IMR-90 (cell line): ENCODE measurements around the gene NTRK3. TPM values are rescaled to one million over a fixed set of nuclear protein-coding genes. Genes with fewer than 3 reads are reported as not detected.

Experiments used
- ATAC-seq: fragments of 200-7000 bp; cut with Tn5 transposase; 2 replicates; pipeline ENCODE4 v1.9.1; 2020; ENCODE audit warnings: low read depth, mild to moderate bottlenecking, moderate library complexity
- BruUV-seq: library from RNA; stranded (reverse); fragments of 400-500 nt; replicated peaks from 2 replicates; lab custom pipeline; 2021; lab: Mats Ljungman, UMichigan
- CTCF ChIA-PET: fragments of 300-600 bp; formaldehyde crosslinking; extraction: SDS; loops from one replicate; lab custom pipeline; 2021; ENCODE audit warnings: antibody characterized with exemption; lab: Yijun Ruan, JAX
- POLR2A ChIA-PET: fragments of 300-600 bp; sonication (Branson Sonifier 250); formaldehyde crosslinking; loops from one replicate; lab custom pipeline; 2022; ENCODE audit warnings: antibody characterized with exemption; ENCODE audit not compliant: unreplicated experiment; lab: Charles Lee
- DNase-seq: peaks from one replicate; pipeline ENCODE4 v3.0.0; 2013
- H2AFZ ChIP-seq: replicated peaks from 2 replicates; pipeline ENCODE3; 2013; ENCODE audit warnings: low read length, mild to moderate bottlenecking; ENCODE audit not compliant: poor library complexity
- H2AK5ac ChIP-seq: 2 replicates; pipeline ENCODE4 v1.6.1; 2013; ENCODE audit warnings: low read depth, low read length, inconsistent platforms
- H2AK9ac ChIP-seq: replicated peaks from 2 replicates; pipeline ENCODE3; 2013; ENCODE audit warnings: mild to moderate bottlenecking, low read depth, low read length, moderate library complexity; ENCODE audit not compliant: poor library complexity
- H2BK120ac ChIP-seq: 2 replicates; pipeline ENCODE4 v1.6.1; 2013; ENCODE audit warnings: low read depth, low read length, inconsistent platforms
- H2BK15ac ChIP-seq: 3 replicates; pipeline ENCODE4 v1.6.1; 2013; ENCODE audit warnings: low read depth, low read length, inconsistent platforms
- H2BK20ac ChIP-seq: 2 replicates; pipeline ENCODE4 v1.6.1; 2013; ENCODE audit warnings: low read depth, mild to moderate bottlenecking, inconsistent platforms, low read length, moderate library complexity
- H2BK5ac ChIP-seq: 2 replicates; pipeline ENCODE4 v1.6.1; 2013; ENCODE audit warnings: mild to moderate bottlenecking, low read depth, low read length, inconsistent platforms; ENCODE audit not compliant: poor library complexity, severe bottlenecking
- H3K14ac ChIP-seq: replicated peaks from 2 replicates; pipeline ENCODE4 v1.6.1; 2013; ENCODE audit warnings: low read depth, low read length, inconsistent platforms
- H3K18ac ChIP-seq: 2 replicates; pipeline ENCODE4 v1.6.1; 2013; ENCODE audit warnings: low read depth, low read length, control low read depth
- H3K23ac ChIP-seq: 2 replicates; pipeline ENCODE4 v1.6.1; 2013; ENCODE audit warnings: low read depth, low read length, inconsistent platforms
- H3K27ac ChIP-seq: 2 replicates; pipeline ENCODE4 v1.5.1; 2013; ENCODE audit warnings: mild to moderate bottlenecking, control low read depth, low read length; ENCODE audit not compliant: insufficient read depth
- H3K27me3 ChIP-seq: 2 replicates; pipeline ENCODE4 v1.6.1; 2013; ENCODE audit warnings: low read length; ENCODE audit not compliant: control insufficient read depth, insufficient read depth
- H3K36me3 ChIP-seq: 2 replicates; pipeline ENCODE4 v1.6.1; 2013; ENCODE audit warnings: low read length, mixed read lengths; ENCODE audit not compliant: control insufficient read depth, insufficient read depth
- H3K4ac ChIP-seq: 2 replicates; pipeline ENCODE4 v1.6.1; 2013; ENCODE audit warnings: low read depth, low read length, inconsistent platforms
- H3K4me1 ChIP-seq: 2 replicates; pipeline ENCODE4 v1.6.1; 2013; ENCODE audit warnings: low read length, mixed read lengths; ENCODE audit not compliant: control insufficient read depth, insufficient read depth
- H3K4me2 ChIP-seq: 2 replicates; pipeline ENCODE4 v1.6.1; 2013; ENCODE audit warnings: low read depth, mild to moderate bottlenecking, control low read depth, low read length, moderate library complexity
- H3K4me3 ChIP-seq: 2 replicates; pipeline ENCODE4 v1.5.1; 2013; ENCODE audit warnings: low read depth, mild to moderate bottlenecking, control low read depth, low read length, moderate library complexity; ENCODE audit not compliant: insufficient read depth
- H3K56ac ChIP-seq: 2 replicates; pipeline ENCODE4 v1.6.1; 2013; ENCODE audit warnings: low read length, inconsistent platforms; ENCODE audit not compliant: insufficient read depth; ENCODE audit errors: extremely low read depth
- H3K79me1 ChIP-seq, 2 experiments: 2 replicates each; pipeline ENCODE4 v1.6.1; 2013; ENCODE audit warnings: low read length in 2 of 2, inconsistent platforms in 1 of 2, low read depth in 1 of 2
- H3K9ac ChIP-seq: 2 replicates; pipeline ENCODE4 v1.6.1; 2013; ENCODE audit warnings: low read depth, low read length, control low read depth
- H3K9me1 ChIP-seq: 2 replicates; pipeline ENCODE4 v1.6.1; 2013; ENCODE audit warnings: low read length, inconsistent platforms; ENCODE audit not compliant: insufficient read depth
- H3K9me3 ChIP-seq: 2 replicates; pipeline ENCODE4 v1.6.1; 2013; ENCODE audit warnings: low read length; ENCODE audit not compliant: control insufficient read depth, insufficient read depth
- H4K20me1 ChIP-seq: 2 replicates; pipeline ENCODE4 v1.6.1; 2013; ENCODE audit warnings: low read length, inconsistent platforms; ENCODE audit not compliant: insufficient read depth
- H4K5ac ChIP-seq: 2 replicates; pipeline ENCODE4 v1.6.1; 2013; ENCODE audit warnings: mild to moderate bottlenecking, low read depth, low read length, control low read depth
- H4K8ac ChIP-seq, 2 experiments: 2 replicates each; pipeline ENCODE4 v1.6.1; 2013; ENCODE audit warnings: low read depth in 2 of 2, low read length in 2 of 2, control low read depth in 1 of 2, inconsistent platforms in 1 of 2
- H4K91ac ChIP-seq: 2 replicates; pipeline ENCODE4 v1.6.1; 2013; ENCODE audit warnings: low read depth, low read length, inconsistent platforms; ENCODE audit not compliant: insufficient read depth
- FOS ChIP-seq: fragments of 150-350 bp; IDR thresholded peaks from 2 replicates; pipeline ENCODE4 v1.6.1; 2016; ENCODE audit warnings: low read depth, low read length
- MAFK ChIP-seq: IDR thresholded peaks from 2 replicates; pipeline ENCODE4 v1.6.1; 2012; ENCODE audit warnings: low read depth, low read length, improper control_type of control experiment
- MAZ ChIP-seq: IDR thresholded peaks from 2 replicates; pipeline ENCODE4 v1.6.1; 2012; ENCODE audit warnings: low read depth, mild to moderate bottlenecking, low read length, improper control_type of control experiment, moderate library complexity, borderline replicate concordance
- NFE2L2 ChIP-seq: fragments of 150-350 bp; IDR thresholded peaks from 2 replicates; pipeline ENCODE4 v1.6.1; 2016; ENCODE audit warnings: low read depth, mild to moderate bottlenecking, low read length
- POLR2A ChIP-seq: IDR thresholded peaks from 2 replicates; pipeline ENCODE4 v1.6.1; 2012; ENCODE audit warnings: mild to moderate bottlenecking, low read depth, low read length
- RCOR1 ChIP-seq: IDR thresholded peaks from 2 replicates; pipeline ENCODE4 v1.6.1; 2012; ENCODE audit warnings: mild to moderate bottlenecking, low read length, improper control_type of control experiment; ENCODE audit not compliant: insufficient replicate concordance
- SMC3 ChIP-seq: fragments of 150-350 bp; IDR thresholded peaks from 2 replicates; pipeline ENCODE4 v1.6.1; 2016; ENCODE audit warnings: low read depth, mild to moderate bottlenecking, antibody characterized with exemption, low read length, moderate library complexity
- WGBS, 2 experiments: methylation state at CpG; one replicate each; pipeline versions ENCODE4 v1.1.5 to v1.1.7; 2013; ENCODE audit warnings: missing lambda C conversion rate in 2 of 2; ENCODE audit not compliant: insufficient read length in 1 of 2; ENCODE audit errors: extremely low coverage in 2 of 2; 5-methylcytosine and 5-hydroxymethylcytosine counted together
- dilution Hi-C: fragments of 300-500 bp; cut with HindIII; formaldehyde crosslinking; loops from one replicate; pipeline ENCODE4 v1.14.3; 2018; ENCODE audit warnings: low sequenced_read_pairs; ENCODE audit not compliant: unreplicated experiment
- in situ Hi-C: fragments of 300-500 bp; cut with MboI; formaldehyde crosslinking; loops from 3 replicates; pipeline ENCODE4 v1.14.3; 2019; ENCODE audit warnings: low sequenced_read_pairs, inconsistent platforms, mixed read lengths
- intact Hi-C: fragments of 100-400 bp; cut with micrococcal nuclease; formaldehyde crosslinking; loops from 2 replicates; pipeline ENCODE4 v1.10.0; 2022
- polyA plus RNA-seq, 3 experiments: library from polyadenylated mRNA; depleted of rRNA; stranded (reverse); fragments of >200 nt; gene quantifications; 2 replicates each; pipeline ENCODE4 v1.2.3, GENCODE V29; 2012; ENCODE audit warnings: low replicate concordance in 1 of 3
- total RNA-seq: library from RNA; depleted of rRNA; stranded (reverse); fragments of >200 nt; gene quantifications from 2 replicates; pipeline ENCODE4 v1.2.3, GENCODE V29; 2012
- TF ChIP-seq, protein P1 (sequence below): fragments of 150-350 bp; IDR thresholded peaks from 2 replicates; pipeline ENCODE4 v1.6.1; 2016; ENCODE audit warnings: low read depth, mild to moderate bottlenecking, low read length, moderate library complexity, borderline replicate concordance

NTRK3 gene
- total and polyA plus RNA-seq, 2 of the 4 experiments (the other 2 are of a cell fraction): under 0.01 to 0.15 TPM

DNA sequence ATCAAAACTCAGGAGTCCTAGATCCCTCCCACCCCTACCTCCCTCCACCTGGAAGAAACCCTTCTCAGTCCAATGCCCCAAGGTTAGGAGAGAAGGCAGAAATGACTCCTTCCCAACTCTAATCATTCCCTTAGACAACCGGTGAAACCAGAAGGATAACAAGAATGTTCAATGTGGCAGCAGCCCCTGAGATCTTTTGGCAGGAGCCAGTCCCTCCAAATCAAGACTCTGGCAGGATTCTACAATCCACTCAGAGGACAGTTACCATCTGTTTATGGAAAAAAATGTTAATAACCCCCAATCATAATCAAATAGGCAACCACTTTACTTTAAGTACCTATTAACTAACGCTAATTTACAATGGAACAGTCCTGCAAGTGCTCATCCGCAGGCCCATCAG lies 136.5 kb downstream of the NTRK3 start:
- dilution Hi-C loops (no loop called here), in situ Hi-C loops (no loop called here), intact Hi-C loops (no loop called here)
- Histone ChIP-seq H3K9me1 (no peaks in the 10 kb centered on the region), H4K8ac (no peak overlapping the region), H4K91ac (no peak overlapping the region), H3K23ac (no peak overlapping the region), H3K9ac (no peak overlapping the region), H2AK5ac (no peak overlapping the region), H3K79me1 (no peaks in the 10 kb centered on the region), H2AK9ac (no peak overlapping the region), H4K5ac (no peak overlapping the region), H3K27ac (no peak overlapping the region), H3K36me3 (no peaks in the 10 kb centered on the region), H3K9me3 (peaks cover 34% of the 10 kb centered on the region), H2BK15ac (no peak overlapping the region), H2AFZ (no peak overlapping the region), H4K20me1 (no peaks in the 10 kb centered on the region), H3K4me3 (no peak overlapping the region), H3K14ac (no peak overlapping the region), H3K4ac (no peak overlapping the region), H3K4me1 (no peaks in the 10 kb centered on the region), H2BK120ac (no peak overlapping the region), H3K27me3 (no peaks in the 10 kb centered on the region), H2BK20ac (no peak overlapping the region), H3K18ac (no peak overlapping the region), H2BK5ac (no peak overlapping the region), H3K4me2 (no peak overlapping the region), H3K56ac (no peak overlapping the region)
- POLR2A ChIA-PET: no interaction called here
- TF ChIP-seq, protein P1, sequence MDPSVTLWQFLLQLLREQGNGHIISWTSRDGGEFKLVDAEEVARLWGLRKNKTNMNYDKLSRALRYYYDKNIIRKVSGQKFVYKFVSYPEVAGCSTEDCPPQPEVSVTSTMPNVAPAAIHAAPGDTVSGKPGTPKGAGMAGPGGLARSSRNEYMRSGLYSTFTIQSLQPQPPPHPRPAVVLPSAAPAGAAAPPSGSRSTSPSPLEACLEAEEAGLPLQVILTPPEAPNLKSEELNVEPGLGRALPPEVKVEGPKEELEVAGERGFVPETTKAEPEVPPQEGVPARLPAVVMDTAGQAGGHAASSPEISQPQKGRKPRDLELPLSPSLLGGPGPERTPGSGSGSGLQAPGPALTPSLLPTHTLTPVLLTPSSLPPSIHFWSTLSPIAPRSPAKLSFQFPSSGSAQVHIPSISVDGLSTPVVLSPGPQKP: no peak
- no peak for TF ChIP-seq FOS
- no peak for TF ChIP-seq SMC3
- no peak for TF ChIP-seq POLR2A
- no peak for TF ChIP-seq RCOR1
- no peak for TF ChIP-seq MAZ
- TF ChIP-seq MAFK: no peak
- no peak for TF ChIP-seq NFE2L2
- BruUV-seq: no TSS peak
- DNase-seq (no peak), ATAC-seq (no peak)
- CTCF ChIA-PET: no interaction called here
- 80% methylated on average over 2 of the region's 3 CpGs; no CpG with 5 or more reads in 1 of the 2 experiments for WGBS, 2 experiments
